Esophagus squamous epithelium (tissue), 4 donors: Measurements from ENCODE around the gene PRKCE.

Source experiments
- CTCF ChIP-seq, 6 experiments: fragments of 450-650 bp in 4 of 6; fragments of 200-600 bp in 2 of 6; sonication (generic) in 2 of 6; IDR thresholded peaks; one replicate each; pipeline ENCODE4 v1.5.1; 2016 to 2019; ENCODE audit warnings: antibody characterized with exemption in 6 of 6, mild to moderate bottlenecking in 4 of 6, moderate library complexity in 4 of 6
- POLR2A ChIP-seq, 4 donors: fragments of 450-650 bp; IDR thresholded peaks; one replicate each; pipeline ENCODE4 v1.6.1; 2017; ENCODE audit warnings: antibody characterized with exemption in 4 of 4, mild to moderate bottlenecking in 4 of 4, moderate library complexity in 3 of 4

GRCh38 chr2:45648636-45649035 lies 2.8 kb upstream of the PRKCE start:
- no peak for TF ChIP-seq CTCF (IDR thresholded peaks at IDR 0.05)
- TF ChIP-seq POLR2A (IDR thresholded peaks at IDR 0.05), result no peak
